ENCODE data around the gene PDGFA.

Gene PDGFA

DNA sequence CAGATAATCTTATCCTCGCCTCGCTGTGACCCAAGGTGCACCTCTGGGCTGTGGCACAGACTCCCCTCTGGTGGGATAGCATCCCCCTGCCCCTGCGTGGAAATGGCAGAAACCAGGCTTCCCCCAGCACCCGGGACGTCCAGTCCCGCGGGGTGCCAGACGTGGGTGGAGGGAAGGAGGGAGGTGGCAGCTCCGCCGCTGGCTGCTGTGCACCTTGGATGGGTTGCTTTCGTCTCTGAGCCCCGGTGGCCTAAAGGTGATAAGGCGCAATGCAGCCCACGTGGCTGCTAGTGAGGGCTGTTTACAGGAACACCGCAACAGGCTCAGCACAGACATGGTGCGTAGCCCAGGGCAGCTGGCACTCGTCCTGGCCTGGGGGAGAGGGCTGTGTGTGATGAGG lies 13.6 kb upstream of the PDGFA start:
- H3K4me3 ChIP-seq (ENCODE audit: control insufficient read depth, low read depth, low read length) = no peak overlapping the region
- TF ChIP-seq, protein P1, sequence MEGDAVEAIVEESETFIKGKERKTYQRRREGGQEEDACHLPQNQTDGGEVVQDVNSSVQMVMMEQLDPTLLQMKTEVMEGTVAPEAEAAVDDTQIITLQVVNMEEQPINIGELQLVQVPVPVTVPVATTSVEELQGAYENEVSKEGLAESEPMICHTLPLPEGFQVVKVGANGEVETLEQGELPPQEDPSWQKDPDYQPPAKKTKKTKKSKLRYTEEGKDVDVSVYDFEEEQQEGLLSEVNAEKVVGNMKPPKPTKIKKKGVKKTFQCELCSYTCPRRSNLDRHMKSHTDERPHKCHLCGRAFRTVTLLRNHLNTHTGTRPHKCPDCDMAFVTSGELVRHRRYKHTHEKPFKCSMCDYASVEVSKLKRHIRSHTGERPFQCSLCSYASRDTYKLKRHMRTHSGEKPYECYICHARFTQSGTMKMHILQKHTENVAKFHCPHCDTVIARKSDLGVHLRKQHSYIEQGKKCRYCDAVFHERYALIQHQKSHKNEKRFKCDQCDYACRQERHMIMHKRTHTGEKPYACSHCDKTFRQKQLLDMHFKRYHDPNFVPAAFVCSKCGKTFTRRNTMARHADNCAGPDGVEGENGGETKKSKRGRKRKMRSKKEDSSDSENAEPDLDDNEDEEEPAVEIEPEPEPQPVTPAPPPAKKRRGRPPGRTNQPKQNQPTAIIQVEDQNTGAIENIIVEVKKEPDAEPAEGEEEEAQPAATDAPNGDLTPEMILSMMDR (IDR thresholded peaks at IDR 0.05; ENCODE audit: control insufficient read depth, insufficient read depth, low read depth, low read length, missing control alignments) = no peak
- DNase-seq (ENCODE audit: low read depth) = no peak

DNA sequence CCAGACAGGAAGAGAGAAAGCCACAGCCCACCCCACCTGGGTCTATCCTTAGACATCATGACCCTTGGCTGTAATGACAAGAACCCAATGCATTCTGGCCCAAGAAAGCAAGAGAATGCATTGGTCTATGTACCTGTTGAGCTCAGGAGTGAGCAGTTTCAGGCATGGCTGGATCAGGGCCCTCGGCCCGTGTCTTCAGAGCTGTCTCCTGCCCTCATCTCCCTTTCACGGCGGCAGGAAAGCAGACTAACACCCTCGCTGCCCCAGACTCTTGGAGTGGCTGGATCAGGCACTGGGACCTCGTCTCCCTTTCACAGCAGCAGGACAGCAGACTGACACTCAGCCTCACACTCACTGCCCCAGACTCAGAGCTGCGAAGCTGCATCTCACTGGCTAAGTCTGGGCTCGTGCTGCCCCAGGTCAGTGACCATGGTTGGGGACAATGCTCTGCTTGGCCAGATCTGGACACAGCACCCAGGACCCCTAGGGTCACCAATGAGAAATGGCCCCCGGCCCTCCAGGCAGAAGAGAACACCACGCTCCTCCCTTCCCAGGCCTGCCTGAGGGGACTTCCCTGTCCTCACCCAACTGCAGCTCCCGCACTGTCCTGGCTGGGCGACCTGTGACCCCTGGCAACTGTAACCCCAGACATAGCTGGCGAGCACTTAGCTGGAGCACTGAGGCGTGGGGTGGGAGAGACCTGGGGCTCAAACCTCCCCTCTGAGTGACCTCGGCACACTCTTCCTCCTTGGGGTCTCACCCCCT lies 12.9 kb upstream of the PDGFA start:
- no peak for DNase-seq (ENCODE audit: low read depth)
- TF ChIP-seq, protein P1 (IDR thresholded peaks at IDR 0.05; ENCODE audit: control insufficient read depth, insufficient read depth, low read depth, low read length, missing control alignments) = no peak
- H3K4me3 ChIP-seq (ENCODE audit: control insufficient read depth, low read depth, low read length) = no peak overlapping the region

DNA sequence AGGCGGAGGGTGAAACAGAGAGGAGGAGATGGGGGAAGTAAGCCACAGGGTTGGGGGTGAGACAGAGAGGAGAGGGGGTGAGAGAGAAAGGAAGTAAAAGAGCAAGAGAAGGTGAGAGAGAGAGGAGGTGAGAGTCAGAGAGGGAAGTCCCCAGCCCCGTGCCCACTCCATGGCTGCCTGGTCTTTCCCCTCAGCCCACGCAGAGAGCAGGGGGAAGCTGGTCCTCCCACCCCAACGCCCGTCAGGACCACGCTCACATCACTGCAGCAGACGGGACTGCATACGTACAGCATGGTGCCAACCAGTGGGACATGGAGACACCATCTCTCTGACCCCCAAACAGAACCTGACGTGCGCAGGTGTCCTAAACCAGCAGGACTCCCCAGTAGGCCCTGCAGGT lies 12.1 kb upstream of the PDGFA start:
- H3K4me3 ChIP-seq (ENCODE audit: control insufficient read depth, low read depth, low read length) = no peak overlapping the region
- TF ChIP-seq, protein P1 (IDR thresholded peaks at IDR 0.05; ENCODE audit: control insufficient read depth, insufficient read depth, low read depth, low read length, missing control alignments) = no peak
- no peak for DNase-seq (ENCODE audit: low read depth)

DNA sequence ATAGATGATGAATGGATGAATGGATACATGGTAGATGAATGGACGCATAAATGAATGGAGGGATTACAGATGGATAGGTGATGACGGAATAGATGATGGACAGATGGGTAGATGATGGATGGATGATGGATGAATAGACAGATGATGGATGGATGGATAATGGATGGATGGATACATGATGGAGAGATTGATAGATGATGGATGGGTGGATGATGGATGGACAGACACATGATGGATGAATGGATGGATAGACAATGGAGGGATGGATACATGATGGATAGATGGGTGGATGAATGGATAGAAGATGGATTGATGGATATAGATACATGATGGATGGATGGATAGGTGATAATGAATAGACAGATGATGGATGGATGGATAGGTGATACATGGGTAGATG lies 8.8 kb upstream of the PDGFA start:
- no peak overlapping the region for H3K4me3 ChIP-seq (ENCODE audit: control insufficient read depth, low read depth, low read length)
- TF ChIP-seq, protein P1 (IDR thresholded peaks at IDR 0.05; ENCODE audit: control insufficient read depth, insufficient read depth, low read depth, low read length, missing control alignments) = no peak
- DNase-seq (ENCODE audit: low read depth) = no peak

DNA sequence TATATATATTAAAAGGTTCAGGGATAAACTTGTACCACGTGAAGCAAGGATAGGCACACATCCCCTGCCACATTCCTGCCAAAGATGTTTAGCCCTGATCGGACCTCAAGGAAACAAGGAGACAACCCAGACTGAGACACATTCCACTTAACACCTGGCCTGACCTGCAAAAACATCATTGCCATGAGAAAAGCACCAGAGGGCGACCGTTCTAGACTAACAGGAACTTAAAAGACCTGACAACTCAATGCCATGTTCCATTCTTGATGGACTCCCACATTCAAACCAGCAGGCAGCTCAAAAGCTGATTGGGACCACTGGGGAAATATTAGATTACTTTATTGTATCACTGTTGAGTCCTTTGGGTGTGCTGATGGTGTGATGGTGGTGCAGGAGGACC lies 8.1 kb upstream of the PDGFA start:
- TF ChIP-seq, protein P1 (IDR thresholded peaks at IDR 0.05; ENCODE audit: control insufficient read depth, insufficient read depth, low read depth, low read length, missing control alignments) = no peak
- DNase-seq (ENCODE audit: low read depth) = no peak
- H3K4me3 ChIP-seq (ENCODE audit: control insufficient read depth, low read depth, low read length) = no peak overlapping the region

DNA sequence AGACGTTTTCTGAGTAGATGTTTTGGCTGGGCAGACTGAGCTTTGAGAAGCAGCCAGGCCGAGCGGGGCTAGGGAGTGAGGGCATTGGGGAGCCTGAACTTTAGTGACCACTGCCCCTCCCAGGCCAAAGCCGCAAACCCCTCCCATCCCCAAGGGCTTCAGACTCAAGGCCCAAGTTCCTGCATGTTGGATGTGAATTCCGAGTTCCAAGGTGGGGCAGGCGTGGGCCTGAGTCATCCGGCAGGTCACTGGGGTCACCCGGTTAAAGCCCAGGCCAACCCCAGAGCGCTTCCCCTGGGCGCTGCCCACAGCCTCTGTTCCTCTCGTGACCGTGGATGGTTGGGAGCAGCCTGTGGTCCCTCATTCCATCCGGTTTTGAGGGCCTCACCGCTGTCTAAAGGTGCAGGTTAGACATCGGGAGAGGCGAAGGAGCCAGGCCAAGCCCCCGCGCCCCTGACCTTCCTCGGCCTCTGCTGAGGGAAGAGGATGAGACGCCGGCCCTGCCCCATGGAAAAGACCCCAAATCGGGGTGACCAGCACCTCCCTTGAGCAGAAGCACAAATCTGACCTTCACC lies 6.9 kb upstream of the PDGFA start:
- DNase-seq (ENCODE audit: low read depth) = no peak
- no peak overlapping the region for H3K4me3 ChIP-seq (ENCODE audit: control insufficient read depth, low read depth, low read length)
- TF ChIP-seq, protein P1 (IDR thresholded peaks at IDR 0.05; ENCODE audit: control insufficient read depth, insufficient read depth, low read depth, low read length, missing control alignments) = no peak

Measured in AG09309 (cell line).